Activated CD4-positive, alpha-beta T cell treated with anti-CD3 and anti-CD28 coated beads for 36 hours (primary cell): ENCODE results near the gene PRKAR1B. TPM values are rescaled to one million over a fixed set of nuclear protein-coding genes. Genes with fewer than 3 reads are reported as not detected.

Source experiments
- ATAC-seq: fragments of 200-7000 bp; cut with Tn5 transposase; one replicate; pipeline ENCODE4 v1.10.0; 2021; ENCODE audit warnings: mild to moderate bottlenecking, moderate library complexity
- CTCF ChIA-PET: fragments of 350-600 bp; sonication (Branson Sonifier 250); formaldehyde crosslinking; loops from one replicate; lab custom pipeline; 2021; ENCODE audit warnings: antibody characterized with exemption; lab: Charles Lee
- POLR2A ChIA-PET: fragments of 350-600 bp; sonication (Branson Sonifier 250); formaldehyde crosslinking; loops from one replicate; lab custom pipeline; 2021; ENCODE audit warnings: antibody characterized with exemption, inconsistent platforms; lab: Charles Lee
- DNase-seq: peaks from one replicate; pipeline ENCODE4 v3.0.0-alpha.2; 2020
- H3K27ac Mint-ChIP-seq: one replicate; pipeline ENCODE4 v1.8.0; 2021; ENCODE audit warnings: mixed read lengths
- H3K27me3 Mint-ChIP-seq: one replicate; pipeline ENCODE4 v1.8.0; 2021; ENCODE audit warnings: mixed read lengths
- H3K36me3 Mint-ChIP-seq: one replicate; pipeline ENCODE4 v1.8.0; 2021; ENCODE audit warnings: low read depth, mixed read lengths
- H3K4me1 Mint-ChIP-seq: one replicate; pipeline ENCODE4 v1.8.0; 2021; ENCODE audit warnings: mixed read lengths
- H3K4me3 Mint-ChIP-seq: one replicate; pipeline ENCODE4 v1.8.0; 2021; ENCODE audit warnings: mild to moderate bottlenecking, moderate library complexity, mixed read lengths
- H3K9me3 Mint-ChIP-seq: one replicate; pipeline ENCODE4 v1.8.0; 2021; ENCODE audit warnings: low read depth, mixed read lengths
- intact Hi-C, 2 experiments: fragments of 100-400 bp; cut with DNase I in 1 of 2; cut with micrococcal nuclease in 1 of 2; formaldehyde crosslinking; loops; one replicate each; pipeline versions ENCODE4 v1.14.2 to v1.15.1; 2022 to 2024; cut with DNase I, micrococcal nuclease
- total RNA-seq, 2 experiments: library from RNA; stranded (reverse); gene quantifications; one replicate each; pipeline ENCODE4 v1.2.3, GENCODE V29; 2021

The PRKAR1B gene
- total RNA-seq, 2 experiments from 2014 or later: 37.0 to 41.0 TPM

- Mint-ChIP-seq H3K27ac (peak overlapping the region; percentile 16), H3K27me3 (no peaks in the 10 kb centered on the region), H3K4me1 (peaks cover 26% of the 10 kb centered on the region), H3K4me3 (peak overlapping the region; percentile 82), H3K36me3 (peaks cover 45% of the 10 kb centered on the region), H3K9me3 (no peaks in the 10 kb centered on the region)
- CTCF ChIA-PET: interaction anchor here (0.5 kb wide), 1 partner anchor 406 kb away, joined by 3 read pairs; no protein-coding TSS in a partner anchor
- ATAC-seq (no peak), DNase-seq (no peak)
- POLR2A ChIA-PET: interaction anchor here (0.6 kb wide), 1 partner anchor 246 kb away, joined by 4 read pairs; no protein-coding TSS in a partner anchor
- intact Hi-C loops: loop anchor here (2.0 to 5.0 kb wide), 5 partner anchors 126 to 405 kb away; partner anchors contain the start of gene PDGFA (in 1 of the 2)
Measured at GRCh38 chr7:727806-728460, 852 bp upstream of the PRKAR1B start.

GRCh38 chr7:726854-727103 lies 302 bp downstream of the PRKAR1B start:
- Mint-ChIP-seq H3K4me3 (peak overlapping the region; percentile 83), H3K36me3 (peaks cover 49% of the 10 kb centered on the region), H3K27ac (no peak overlapping the region), H3K27me3 (no peaks in the 10 kb centered on the region), H3K4me1 (peaks cover 26% of the 10 kb centered on the region), H3K9me3 (peaks cover 3% of the 10 kb centered on the region)
- DNase-seq (no peak), ATAC-seq (peak; percentile 28)
- ChIA-PET POLR2A (no interaction called here), CTCF (no interaction called here)
- intact Hi-C loops: loop anchor here (1.0 to 5.0 kb wide), 11 partner anchors 90 to 577 kb away; partner anchors contain the start of genes COX19 (in 1 of the 2), GET4 (in 1 of the 2) and PDGFA (in 1 of the 2)

GRCh38 chr7:726084-726853 lies 812 bp downstream of the PRKAR1B start, which contains the start of gene DNAAF5:
Gene DNAAF5 (plus strand): TSS chr7:726699. CDS start chr7:726721, 22 bp downstream.
- H3K27ac Mint-ChIP-seq: peak within 1 kb of the TSS; percentile 90
- peak; percentile 89 for ATAC-seq
- ChIA-PET POLR2A (no interaction called here), CTCF (interaction anchor here (0.8 kb wide), 1 partner anchor 511 kb away, joined by 4 read pairs; no protein-coding TSS in a partner anchor)
- peaks cover 26% of the 10 kb centered on the region for H3K4me1 Mint-ChIP-seq
- intact Hi-C loops: loop anchor here (1.0 to 5.0 kb wide), 11 partner anchors 90 to 577 kb away; partner anchors contain the start of genes COX19 (in 1 of the 2), GET4 (in 1 of the 2) and PDGFA (in 1 of the 2)
- H3K9me3 Mint-ChIP-seq: peaks cover 6% of the 10 kb centered on the region
- H3K36me3 Mint-ChIP-seq: peaks cover 49% of the 10 kb centered on the region
- peak; percentile 93 for DNase-seq
- H3K27me3 Mint-ChIP-seq: no peaks in the 10 kb centered on the region
- peak within 1 kb of the TSS; percentile 83 for H3K4me3 Mint-ChIP-seq

GRCh38 chr7:725223-726005 lies 1.7 kb downstream of the PRKAR1B start:
- DNase-seq (no peak), ATAC-seq (no peak)
- intact Hi-C loops: loop anchor here (1.0 to 5.0 kb wide), 11 partner anchors 91 to 576 kb away; partner anchors contain the start of genes COX19 (in 1 of the 2), GET4 (in 1 of the 2) and PDGFA (in 1 of the 2)
- Mint-ChIP-seq H3K27ac (peak overlapping the region; percentile 90), H3K9me3 (peaks cover 6% of the 10 kb centered on the region), H3K4me1 (peaks cover 26% of the 10 kb centered on the region), H3K36me3 (peaks cover 54% of the 10 kb centered on the region), H3K27me3 (no peaks in the 10 kb centered on the region), H3K4me3 (peak overlapping the region; percentile 83)
- ChIA-PET POLR2A (no interaction called here), CTCF (interaction anchor here (0.6 to 0.8 kb wide), 2 partner anchors 512 to 805 kb away, joined by 3 to 4 read pairs; no protein-coding TSS in a partner anchor)

GRCh38 chr7:724298-724697 lies 2.8 kb downstream of the PRKAR1B start:
- intact Hi-C loops: no loop called here
- H3K9me3 Mint-ChIP-seq: peaks cover 6% of the 10 kb centered on the region
- H3K27ac Mint-ChIP-seq: no peak overlapping the region
- H3K36me3 Mint-ChIP-seq: peaks cover 47% of the 10 kb centered on the region
- peaks cover 26% of the 10 kb centered on the region for H3K4me1 Mint-ChIP-seq
- no peak overlapping the region for H3K4me3 Mint-ChIP-seq
- no peaks in the 10 kb centered on the region for H3K27me3 Mint-ChIP-seq
- ATAC-seq: no peak
- no peak for DNase-seq
- ChIA-PET CTCF (no interaction called here), POLR2A (no interaction called here)

- ATAC-seq (no peak), DNase-seq (no peak)
- ChIA-PET CTCF (interaction anchor here (0.8 kb wide), 1 partner anchor 12 kb away, joined by 3 read pairs; no protein-coding TSS in a partner anchor), POLR2A (no interaction called here)
- H3K4me1 Mint-ChIP-seq: peaks cover 22% of the 10 kb centered on the region
- peaks cover 6% of the 10 kb centered on the region for H3K9me3 Mint-ChIP-seq
- intact Hi-C loops: no loop called here
- H3K4me3 Mint-ChIP-seq: no peak overlapping the region
- no peaks in the 10 kb centered on the region for H3K27me3 Mint-ChIP-seq
- peaks cover 48% of the 10 kb centered on the region for H3K36me3 Mint-ChIP-seq
- no peak overlapping the region for H3K27ac Mint-ChIP-seq
Measured at GRCh38 chr7:723541-723940, 3.5 kb downstream of the PRKAR1B start.

GRCh38 chr7:721619-722248 lies 5.3 kb downstream of the PRKAR1B start:
- CTCF ChIA-PET: interaction anchor here (0.9 kb wide), 1 partner anchor 72 kb away, joined by 3 read pairs; no protein-coding TSS in a partner anchor
- Mint-ChIP-seq H3K9me3 (peaks cover 6% of the 10 kb centered on the region), H3K4me3 (no peak overlapping the region), H3K27ac (no peak overlapping the region), H3K36me3 (peaks cover 49% of the 10 kb centered on the region), H3K4me1 (peaks cover 14% of the 10 kb centered on the region), H3K27me3 (no peaks in the 10 kb centered on the region)
- intact Hi-C loops: no loop called here
- POLR2A ChIA-PET: no interaction called here
- DNase-seq: no peak
- ATAC-seq: no peak

- Mint-ChIP-seq H3K27ac (no peak overlapping the region), H3K4me3 (no peak overlapping the region), H3K27me3 (no peaks in the 10 kb centered on the region), H3K36me3 (peaks cover 12% of the 10 kb centered on the region), H3K9me3 (peaks cover 1% of the 10 kb centered on the region), H3K4me1 (peaks cover 6% of the 10 kb centered on the region)
- CTCF ChIA-PET: no interaction called here
- intact Hi-C loops: no loop called here
- no peak for ATAC-seq
- POLR2A ChIA-PET: no interaction called here
- no peak for DNase-seq
Measured at GRCh38 chr7:716636-717035, 10.4 kb downstream of the PRKAR1B start.

- Mint-ChIP-seq H3K27me3 (no peaks in the 10 kb centered on the region), H3K36me3 (peaks cover 10% of the 10 kb centered on the region), H3K4me1 (peaks cover 6% of the 10 kb centered on the region), H3K27ac (no peak overlapping the region), H3K4me3 (no peak overlapping the region), H3K9me3 (no peaks in the 10 kb centered on the region)
- intact Hi-C loops: no loop called here
- ChIA-PET CTCF (no interaction called here), POLR2A (no interaction called here)
- DNase-seq (no peak), ATAC-seq (no peak)
Measured at GRCh38 chr7:716222-716621, 10.9 kb downstream of the PRKAR1B start.

GRCh38 chr7:714251-714671 lies 12.8 kb downstream of the PRKAR1B start:
- ChIA-PET POLR2A (interaction anchor here (0.6 kb wide), 1 partner anchor 18 kb away, joined by 3 read pairs; no protein-coding TSS in a partner anchor), CTCF (no interaction called here)
- H3K36me3 Mint-ChIP-seq: peaks cover 11% of the 10 kb centered on the region
- no peak overlapping the region for H3K4me3 Mint-ChIP-seq
- H3K27me3 Mint-ChIP-seq: no peaks in the 10 kb centered on the region
- intact Hi-C loops: no loop called here
- H3K27ac Mint-ChIP-seq: no peak overlapping the region
- H3K9me3 Mint-ChIP-seq: no peaks in the 10 kb centered on the region
- DNase-seq (no peak), ATAC-seq (no peak)
- H3K4me1 Mint-ChIP-seq: peaks cover 6% of the 10 kb centered on the region
